ENCODE measurements around the gene VPS51. TPM values are rescaled to one million over a fixed set of nuclear protein-coding genes. Genes with fewer than 3 reads are reported as not detected.

Gene VPS51
- total and polyA plus RNA-seq, 4 donors = 69.6 to 164 (median 124) TPM

GRCh38 chr11:65111159-65111743 is 15.2 kb downstream of the VPS51 start:
- Histone ChIP-seq H3K9ac (ENCODE audit: insufficient read depth in 1 of 2, low read length in 2 of 2) (no peak overlapping the region), H3K4me3 (no peak overlapping the region), H3K36me3 (ENCODE audit: control insufficient read depth in 4 of 4, insufficient read depth in 4 of 4, low read length in 4 of 4) (peaks cover 8 to 27% (median 10%) of the 10 kb centered on the region in 4 donors), H3K27me3 (ENCODE audit: control insufficient read depth in 3 of 3, insufficient read depth in 3 of 3, low read length in 2 of 3) (peaks cover 0 to 3% (median 0%) of the 10 kb centered on the region in 3 donors), H3K27ac (ENCODE audit: low read depth in 1 of 2, low read length in 1 of 2) (peak overlapping the region in 1 of 2 donors; percentile 52), H3K9me3 (ENCODE audit: control insufficient read depth in 4 of 4, insufficient read depth in 3 of 4, low read length in 3 of 4) (no peaks in the 10 kb centered on the region), H3K4me1 (ENCODE audit: control insufficient read depth in 5 of 5, insufficient read depth in 5 of 5, low read length in 5 of 5) (peaks cover 0 to 29% (median 9%) of the 10 kb centered on the region in 5 donors)
- 62 to 68% methylated on average over 31 of the region's 31 CpGs for WGBS, 2 donors
- no peak for TF ChIP-seq CTCF (IDR thresholded peaks at IDR 0.05; ENCODE audit: control extremely low read depth, extremely low read depth)
- ATAC-seq (ENCODE audit: insufficient read depth, low FRiP score) = no peak
- no peak for DNase-seq

- TF ChIP-seq CTCF (IDR thresholded peaks at IDR 0.05; ENCODE audit: control extremely low read depth, extremely low read depth) = no peak
- Histone ChIP-seq H3K4me1 (ENCODE audit: control insufficient read depth in 5 of 5, insufficient read depth in 5 of 5, low read length in 5 of 5) (peaks cover 0 to 36% (median 9%) of the 10 kb centered on the region in 5 donors), H3K27me3 (ENCODE audit: control insufficient read depth in 3 of 3, insufficient read depth in 3 of 3, low read length in 2 of 3) (peaks cover 0 to 3% (median 0%) of the 10 kb centered on the region in 3 donors), H3K27ac (ENCODE audit: low read depth in 1 of 2, low read length in 1 of 2) (peak within 1 kb of the TSS; percentile 55 to 77), H3K9me3 (ENCODE audit: control insufficient read depth in 4 of 4, insufficient read depth in 3 of 4, low read length in 3 of 4) (no peaks in the 10 kb centered on the region), H3K9ac (ENCODE audit: insufficient read depth in 1 of 2, low read length in 2 of 2) (no peak within 1 kb of the TSS), H3K36me3 (ENCODE audit: control insufficient read depth in 4 of 4, insufficient read depth in 4 of 4, low read length in 4 of 4) (peaks cover 8 to 27% (median 10%) of the 10 kb centered on the region in 4 donors), H3K4me3 (peak within 1 kb of the TSS; percentile 36)
- 1% methylated on average over 57 to 64 of the region's 64 CpGs for WGBS, 2 donors
- peak; percentile 85 to 91 (median 89) for DNase-seq
- peak; percentile 85 for ATAC-seq (ENCODE audit: insufficient read depth, low FRiP score)
Observed at GRCh38 chr11:65111744-65112545, 15.9 kb downstream of the VPS51 start, which contains the start of gene TM7SF2. Gene TM7SF2, plus strand, starts transcription at chr11:65111872. Its CDS starts 144 bp downstream, at chr11:65112016.

DNA sequence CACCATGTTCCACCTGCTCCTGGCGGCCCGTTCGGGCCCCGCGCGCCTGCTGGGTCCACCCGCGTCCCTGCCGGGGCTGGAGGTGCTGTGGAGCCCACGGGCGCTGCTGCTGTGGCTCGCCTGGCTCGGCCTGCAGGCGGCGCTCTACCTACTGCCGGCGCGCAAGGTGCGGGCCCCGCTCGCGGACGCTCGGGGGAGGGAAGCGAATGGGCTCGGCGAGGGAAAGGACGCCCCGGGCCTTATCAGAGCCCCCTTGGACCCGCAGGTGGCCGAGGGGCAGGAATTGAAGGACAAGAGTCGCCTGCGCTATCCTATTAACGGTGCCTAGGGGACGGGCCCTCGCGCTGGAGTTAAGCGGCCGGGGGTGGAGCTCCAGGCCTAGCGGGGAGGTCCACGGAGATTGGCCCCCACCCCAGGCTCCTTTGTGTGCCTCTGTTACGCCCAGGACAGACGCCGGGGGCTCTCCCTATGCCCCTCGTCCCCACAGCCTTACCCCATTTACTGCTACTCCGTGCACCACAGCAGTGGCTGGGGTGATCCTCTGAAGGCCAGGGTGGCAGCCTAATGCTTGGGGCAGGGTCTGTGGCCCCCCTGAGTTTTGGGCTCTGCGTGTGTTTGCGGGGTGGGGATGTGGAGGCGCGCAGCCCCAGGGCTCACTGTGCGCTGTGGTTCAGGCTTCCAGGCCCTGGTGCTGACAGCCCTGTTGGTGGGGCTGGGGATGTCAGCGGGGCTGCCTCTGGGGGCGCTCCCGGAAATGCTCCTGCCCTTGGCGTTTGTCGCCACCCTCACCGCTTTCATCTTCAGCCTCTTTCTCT is 16.7 kb downstream of the VPS51 start:
- 2% methylated on average over 44 to 57 of the region's 57 CpGs for WGBS, 2 donors
- Histone ChIP-seq H3K27me3 (ENCODE audit: control insufficient read depth in 3 of 3, insufficient read depth in 3 of 3, low read length in 2 of 3) (peaks cover 0 to 3% (median 0%) of the 10 kb centered on the region in 3 donors), H3K36me3 (ENCODE audit: control insufficient read depth in 4 of 4, insufficient read depth in 4 of 4, low read length in 4 of 4) (peaks cover 8 to 22% (median 10%) of the 10 kb centered on the region in 4 donors), H3K27ac (ENCODE audit: low read depth in 1 of 2, low read length in 1 of 2) (peak overlapping the region; percentile 15 to 77), H3K9ac (ENCODE audit: insufficient read depth in 1 of 2, low read length in 2 of 2) (no peak overlapping the region), H3K9me3 (ENCODE audit: control insufficient read depth in 4 of 4, insufficient read depth in 3 of 4, low read length in 3 of 4) (no peaks in the 10 kb centered on the region), H3K4me3 (peak overlapping the region; percentile 36), H3K4me1 (ENCODE audit: control insufficient read depth in 5 of 5, insufficient read depth in 5 of 5, low read length in 5 of 5) (peaks cover 0 to 37% (median 9%) of the 10 kb centered on the region in 5 donors)
- DNase-seq (peak in 2 of 3 donors; percentile 33 to 58), ATAC-seq (ENCODE audit: insufficient read depth, low FRiP score) (peak; percentile 50)
- peak; percentile 59 for TF ChIP-seq CTCF (IDR thresholded peaks at IDR 0.05; ENCODE audit: control extremely low read depth, extremely low read depth)

All from lung (tissue), 12 donors.